HG03432 (cell line): ENCODE results near the gene SPTBN4.
"Not testable (repeated sequence)": the region's sequence is repeated elsewhere in the genome, so short reads cannot be mapped to it uniquely, and the experiment has no call there.

Source experiments
- ATAC-seq: cut with Tn5 transposase; IDR thresholded peaks from one replicate; pipeline ENCODE4 v1.9.1; 2021; ENCODE audit warnings: mild to moderate bottlenecking, moderate library complexity; ENCODE audit not compliant: unreplicated experiment

Gene SPTBN4

DNA sequence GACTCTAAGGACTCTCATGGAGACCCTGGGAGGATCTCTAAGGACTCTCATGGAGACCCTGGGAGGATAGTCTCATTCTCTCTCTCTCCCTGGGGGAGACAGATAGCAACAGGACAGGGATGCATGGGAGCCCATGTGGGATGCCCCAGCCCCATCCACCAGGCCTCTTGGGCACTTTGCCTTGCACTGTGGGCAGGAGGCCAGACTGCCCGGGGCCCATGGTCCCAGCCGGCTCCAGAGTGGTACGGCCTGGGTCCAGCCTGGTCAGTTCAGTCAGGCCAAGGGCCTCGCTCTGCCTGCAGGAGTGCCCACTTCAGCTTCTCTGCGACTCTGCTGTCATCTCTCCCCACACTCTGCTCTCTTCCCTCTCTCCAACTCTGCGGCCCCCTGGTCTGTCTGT lies 61.3 kb downstream of the SPTBN4 start:
- no peak for ATAC-seq

DNA sequence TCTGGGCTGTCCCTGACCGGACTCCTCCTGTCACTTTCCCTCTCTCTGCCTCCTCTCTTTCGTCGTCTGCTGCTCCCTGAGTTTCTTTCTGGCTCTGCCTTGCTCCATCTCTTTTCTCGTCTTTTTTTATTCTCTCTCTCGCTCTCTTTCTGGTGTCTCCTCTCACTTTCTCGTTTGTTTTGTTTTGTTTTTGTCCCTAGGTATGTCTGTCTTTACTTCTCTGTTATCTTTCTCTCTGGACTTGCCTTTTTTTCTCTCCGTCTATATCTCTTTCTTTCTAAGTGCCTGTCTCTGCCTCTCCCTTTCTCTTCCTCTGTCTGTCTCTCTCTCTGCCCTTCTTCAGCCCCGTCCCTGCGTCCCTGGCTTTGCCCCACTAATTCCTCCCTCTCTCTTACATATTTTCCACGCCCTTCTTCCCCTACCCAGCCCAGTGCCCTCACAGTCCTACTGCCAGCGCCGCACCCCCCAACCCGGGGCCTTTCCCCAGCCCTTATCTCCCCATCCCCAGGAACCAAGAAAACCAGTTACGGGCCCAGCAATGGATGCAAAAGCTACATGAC lies 61.8 kb downstream of the SPTBN4 start:
- no peak for ATAC-seq

DNA sequence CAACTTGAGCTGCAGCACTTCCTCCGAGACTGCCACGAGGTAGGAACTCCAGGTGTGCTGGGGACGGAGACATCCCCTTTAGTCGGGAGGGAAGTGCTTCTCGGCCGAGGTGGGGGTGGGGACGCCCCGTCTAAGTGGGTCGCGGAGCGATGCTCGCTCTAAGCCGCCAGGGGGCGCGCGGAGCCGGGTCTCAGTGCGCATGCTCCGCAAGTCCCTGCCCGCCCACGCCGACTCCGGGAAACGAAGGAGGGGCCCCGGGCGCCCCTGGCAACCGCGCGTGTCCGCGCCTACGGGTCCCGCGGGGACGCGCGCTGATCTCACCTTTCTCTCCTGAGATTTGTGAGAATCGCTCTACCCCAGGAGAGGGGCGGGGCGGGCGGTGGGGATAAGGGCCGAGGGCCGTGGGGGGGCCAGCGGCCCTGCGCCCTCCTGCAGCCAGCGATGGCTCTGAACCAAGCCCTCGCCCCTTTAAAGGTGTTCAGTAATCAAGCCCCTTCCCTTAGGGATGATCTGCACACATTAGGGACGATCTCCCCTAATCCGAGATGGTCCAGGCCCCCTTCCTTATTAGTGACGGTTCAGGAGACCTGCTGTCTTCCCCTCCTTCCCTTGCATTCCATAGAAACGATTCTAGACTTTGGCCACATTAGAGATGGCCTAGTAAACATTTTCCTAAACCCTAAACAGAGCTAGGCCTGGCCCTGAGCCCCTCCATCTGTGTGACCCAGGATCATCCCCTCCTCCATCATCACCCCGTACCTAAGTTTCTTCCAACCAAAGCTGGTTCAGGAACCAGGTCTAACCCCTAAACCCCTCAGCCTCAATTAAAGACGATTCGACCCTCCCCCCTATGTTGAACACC lies 62.5 kb downstream of the SPTBN4 start:
- ATAC-seq: peak; percentile 63

DNA sequence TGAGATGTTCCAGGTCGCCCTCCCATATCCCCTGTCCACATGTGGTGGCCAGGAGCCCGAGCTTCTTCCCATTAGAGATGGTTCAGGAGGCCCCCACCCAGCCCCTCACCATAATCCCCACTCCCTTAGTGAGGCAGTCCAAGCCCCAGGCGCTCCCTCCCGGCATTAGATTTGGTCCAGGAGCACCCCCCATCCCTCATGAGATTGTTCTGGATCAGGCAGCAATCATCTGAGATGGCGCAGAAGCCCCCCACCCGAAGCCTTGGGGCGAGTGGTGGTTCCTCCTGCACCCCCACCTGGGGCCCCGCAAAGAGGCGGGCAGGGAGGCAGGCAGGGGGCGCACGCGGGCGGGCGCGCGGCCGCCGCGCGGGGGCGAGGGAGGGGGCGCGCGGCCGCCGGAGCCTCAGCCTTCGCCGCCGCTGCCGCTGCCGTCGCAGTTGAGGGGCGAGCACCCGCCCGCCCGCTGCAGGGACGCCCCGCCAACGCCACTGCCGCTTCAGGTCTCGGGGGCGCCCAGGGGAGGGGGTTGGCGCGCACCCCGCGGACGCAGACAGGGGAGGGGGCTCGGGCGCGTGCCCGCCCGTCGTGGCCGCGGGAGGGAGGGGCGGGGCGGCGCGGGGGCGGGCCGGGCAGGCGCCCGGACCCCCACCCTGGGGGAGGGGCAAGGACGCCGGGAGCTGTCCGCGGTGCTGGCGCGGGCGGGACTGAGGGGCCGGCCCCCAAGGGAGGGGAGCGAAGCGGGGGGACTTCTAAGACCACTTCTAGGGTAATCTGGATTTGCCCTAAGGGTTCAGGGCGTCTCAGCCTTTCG lies 63.5 kb downstream of the SPTBN4 start:
- ATAC-seq: no peak

DNA sequence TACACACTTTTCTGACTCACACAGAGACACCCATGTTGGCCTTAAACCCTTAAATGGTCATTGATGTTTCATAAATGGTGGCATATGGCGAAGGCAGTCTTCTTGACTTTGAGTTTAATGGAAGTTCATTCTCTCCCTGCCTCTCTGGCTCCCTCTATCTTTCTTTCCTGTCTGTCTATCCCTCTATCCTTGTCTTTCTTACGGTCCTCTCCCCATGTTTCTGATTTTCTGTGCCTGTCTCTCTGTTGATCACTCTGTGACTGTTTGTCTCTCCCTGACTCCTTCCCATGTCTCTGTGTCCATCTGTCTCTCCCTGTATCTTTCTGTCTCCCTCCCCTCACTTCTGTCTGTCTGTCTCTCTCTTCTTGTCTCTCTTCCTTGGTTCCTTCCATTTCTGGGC lies 66.7 kb downstream of the SPTBN4 start:
- ATAC-seq: no peak

DNA sequence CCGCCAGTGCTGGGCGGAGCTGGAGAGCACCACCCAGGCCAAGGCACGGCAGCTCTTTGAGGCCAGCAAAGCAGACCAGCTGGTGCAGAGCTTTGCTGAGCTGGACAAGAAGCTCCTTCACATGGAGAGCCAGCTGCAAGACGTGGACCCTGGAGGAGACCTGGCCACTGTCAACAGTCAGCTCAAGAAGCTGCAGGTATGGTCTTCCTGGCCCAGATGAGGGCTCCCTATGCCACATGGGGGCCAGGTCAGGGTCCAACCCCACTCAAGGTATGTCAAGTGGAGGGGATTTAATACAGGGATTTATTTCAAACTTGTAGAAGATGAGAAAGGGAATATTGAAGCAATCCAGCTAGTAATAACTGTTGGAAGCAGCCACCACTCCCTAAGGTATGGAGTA lies 67.3 kb downstream of the SPTBN4 start:
- no peak for ATAC-seq

DNA sequence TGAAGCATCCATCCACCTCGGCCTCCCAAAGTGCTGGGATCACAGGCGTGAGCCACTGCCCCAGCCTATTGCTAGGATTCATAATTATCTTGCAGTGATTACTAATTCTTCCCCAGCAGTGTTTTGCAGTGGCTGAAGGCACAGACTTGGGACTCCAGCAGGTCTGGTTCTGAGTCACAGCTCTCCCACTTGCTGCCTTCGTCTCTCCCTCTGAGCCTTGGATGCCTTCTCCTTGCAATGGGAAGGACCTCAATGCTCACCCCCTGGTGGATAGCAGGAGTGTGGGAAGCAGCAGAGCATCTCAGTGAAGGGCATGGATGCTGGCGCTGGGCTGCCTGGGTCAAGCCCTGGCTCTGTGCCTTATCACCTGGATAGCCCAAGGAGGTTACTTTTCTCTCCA lies 72.3 kb downstream of the SPTBN4 start:
- ATAC-seq: no peak

DNA sequence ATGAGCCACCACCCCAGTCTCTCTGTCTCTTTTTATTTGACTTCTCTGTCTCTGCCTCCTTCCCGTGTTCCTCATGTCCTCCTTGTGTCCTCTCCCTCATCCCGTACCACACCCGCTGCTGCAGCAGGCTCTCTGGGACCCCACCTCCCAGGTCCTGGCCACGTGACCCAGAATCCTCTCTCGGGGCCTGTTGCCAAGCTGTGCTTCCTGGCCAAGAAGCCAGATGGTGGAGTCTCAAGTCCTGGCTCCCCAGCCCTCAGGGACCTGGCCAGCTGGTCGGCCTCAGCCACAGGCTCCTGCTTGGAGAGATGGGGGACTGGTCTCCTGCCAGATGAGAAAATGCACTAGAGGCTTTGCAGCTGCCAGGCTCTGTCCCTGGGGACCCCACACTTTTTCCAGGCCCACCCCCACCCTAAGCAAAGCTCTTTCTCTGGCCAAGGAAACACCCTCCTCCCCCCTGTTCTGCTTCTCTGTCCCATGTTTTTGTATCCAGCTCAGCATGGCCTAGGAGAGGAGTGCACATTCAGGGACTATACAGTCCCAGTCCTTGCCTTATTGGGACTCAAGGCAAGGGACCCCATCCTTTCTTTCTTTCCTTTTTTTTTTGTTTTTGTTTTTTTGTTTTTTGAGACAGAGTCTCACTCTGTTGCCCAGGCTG lies 75.5 kb downstream of the SPTBN4 start:
- ATAC-seq: no peak

DNA sequence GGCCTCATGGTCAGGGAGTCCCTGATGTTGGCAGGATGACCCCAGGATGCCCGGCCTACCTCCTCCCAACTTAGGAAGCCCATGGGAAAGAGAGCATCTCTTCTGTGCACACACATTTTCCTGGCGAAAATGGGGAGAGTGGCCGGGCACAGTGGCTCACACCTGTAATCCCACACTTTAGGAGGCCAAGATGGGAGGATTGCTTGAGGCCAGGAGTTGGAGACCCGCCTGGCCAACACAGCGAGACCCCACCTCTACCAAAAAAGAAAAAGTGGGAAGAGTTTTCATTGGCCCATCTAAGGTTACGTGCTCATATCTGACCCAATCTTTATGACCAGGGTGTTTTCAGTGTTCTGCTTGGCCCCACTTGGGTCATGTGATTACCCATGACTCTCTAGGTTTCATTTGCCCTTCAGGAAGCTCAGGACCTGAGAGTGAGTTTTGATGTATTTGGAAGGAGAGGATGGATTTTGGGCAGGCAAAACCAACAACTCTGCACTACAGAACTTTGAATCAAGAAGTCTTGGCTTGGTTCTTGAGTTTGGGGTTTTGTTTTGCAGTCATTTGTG lies 76.3 kb downstream of the SPTBN4 start:
- ATAC-seq: no peak

DNA sequence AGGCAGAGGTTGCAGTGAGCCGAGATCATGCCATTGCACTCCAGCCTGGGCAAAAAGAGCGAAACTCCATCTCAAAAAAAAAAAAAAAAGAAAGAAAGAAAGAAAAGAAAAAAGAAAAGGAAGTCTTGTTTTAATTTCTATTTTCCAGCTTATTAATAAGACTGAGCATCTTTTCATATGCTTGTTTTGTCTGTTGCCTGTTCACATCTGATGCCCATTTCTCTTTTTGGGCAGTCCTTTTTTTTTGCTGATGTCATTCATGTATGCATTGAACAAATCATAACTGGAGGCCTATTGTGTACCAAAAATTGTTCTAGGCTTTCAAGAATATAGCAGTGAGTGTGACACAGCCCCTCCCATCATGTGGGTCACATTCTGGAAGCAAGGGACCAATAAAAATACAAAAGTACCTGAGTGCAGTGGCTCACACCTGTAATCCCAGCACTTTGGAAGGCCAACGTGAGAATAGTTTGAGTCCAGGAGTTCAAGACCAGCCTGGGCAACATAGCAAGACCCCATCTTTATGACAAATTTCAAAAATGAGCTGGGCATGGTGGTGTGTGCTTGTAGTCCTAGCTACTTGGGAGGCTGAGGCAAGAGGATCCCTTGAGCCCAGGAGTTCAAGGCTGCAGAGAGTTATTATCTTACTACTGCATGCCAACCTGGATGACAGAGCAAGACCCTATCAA lies 79.5 kb downstream of the SPTBN4 start:
- ATAC-seq: not testable (repeated sequence)

DNA sequence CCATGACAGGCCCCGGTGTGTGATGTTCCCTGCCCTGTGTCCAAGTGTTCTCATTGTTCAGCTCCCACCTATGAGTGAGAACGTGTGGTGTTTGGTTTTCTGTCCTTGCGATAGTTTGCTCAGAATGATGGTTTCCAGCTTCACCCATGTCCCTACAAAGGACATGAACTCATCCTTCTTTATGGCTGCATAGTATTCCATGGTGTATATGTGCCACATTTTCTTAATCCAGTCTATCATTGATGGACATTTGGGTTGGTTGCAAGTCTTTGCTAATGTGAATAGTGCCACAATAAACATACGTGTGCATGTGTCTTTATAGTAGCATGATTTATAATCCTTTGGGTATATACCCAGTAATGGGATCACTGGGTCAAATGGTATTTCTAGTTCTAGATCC lies 80.4 kb downstream of the SPTBN4 start:
- ATAC-seq: not testable (repeated sequence)

DNA sequence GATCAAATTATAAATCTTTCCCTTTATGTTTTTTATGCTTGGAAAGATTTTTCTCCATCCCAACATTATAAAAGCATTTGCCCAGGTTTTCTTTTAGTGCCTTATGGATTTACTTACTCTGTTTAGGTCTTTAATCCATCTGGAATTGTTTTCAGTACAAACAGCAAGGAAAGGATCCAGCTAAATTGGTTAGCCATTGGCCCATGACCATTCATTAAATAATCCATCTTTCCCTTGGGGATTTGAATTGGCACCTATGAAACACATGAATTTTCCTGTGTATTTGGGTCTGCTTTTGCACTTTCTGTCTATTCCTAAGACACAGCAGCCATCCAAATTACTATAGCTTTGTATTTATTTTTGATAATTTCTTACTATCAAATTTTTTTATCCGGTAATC lies 81.0 kb downstream of the SPTBN4 start:
- no peak for ATAC-seq

DNA sequence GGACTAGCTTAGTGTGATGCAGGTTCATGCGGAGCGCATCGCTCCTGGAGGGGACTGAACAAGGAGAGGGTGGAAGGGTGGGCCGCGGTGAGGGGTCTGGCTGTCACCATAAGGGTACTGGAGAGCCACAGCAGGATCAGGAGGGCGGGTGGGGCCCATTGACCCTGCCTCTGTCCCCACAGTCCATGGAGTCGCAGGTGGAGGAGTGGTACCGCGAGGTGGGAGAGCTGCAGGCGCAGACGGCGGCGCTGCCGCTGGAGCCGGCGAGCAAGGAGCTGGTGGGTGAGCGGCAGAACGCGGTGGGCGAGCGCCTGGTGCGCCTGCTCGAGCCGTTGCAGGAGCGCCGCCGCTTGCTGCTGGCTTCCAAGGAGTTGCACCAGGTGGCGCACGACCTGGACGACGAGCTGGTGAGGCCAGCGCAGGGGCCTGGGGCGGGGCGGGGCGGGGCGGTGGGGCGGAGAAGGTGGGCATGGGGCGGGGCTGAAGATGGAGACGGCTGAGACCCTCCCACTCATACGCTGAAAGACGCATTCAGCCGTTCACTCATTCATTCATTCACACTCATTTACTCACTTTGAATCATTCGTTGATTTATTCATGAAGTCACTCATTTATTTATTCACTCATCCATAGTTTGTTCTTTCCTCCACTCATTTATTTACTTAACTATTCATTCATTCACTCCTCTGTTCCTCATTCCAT lies 82.4 kb downstream of the SPTBN4 start:
- ATAC-seq: no peak

DNA sequence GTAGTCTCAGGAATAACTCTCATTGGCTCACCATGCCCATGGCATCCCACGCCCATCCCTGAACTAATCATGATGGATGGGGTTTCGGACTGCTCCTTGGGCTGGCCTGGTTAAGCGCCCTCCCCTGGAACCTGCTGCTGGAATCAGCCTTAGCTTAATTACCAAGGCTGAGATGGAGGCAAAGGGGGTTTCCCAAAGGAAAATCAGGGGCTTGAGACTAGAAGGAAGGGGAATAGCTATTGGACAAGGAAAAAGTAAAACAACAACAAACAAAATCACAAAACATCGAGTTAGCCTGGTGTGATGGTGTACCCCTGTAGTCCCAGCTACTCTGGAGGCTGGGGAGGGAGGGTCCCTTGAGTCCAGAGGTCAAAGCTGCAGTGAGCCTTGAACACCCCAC lies 84.2 kb downstream of the SPTBN4 start:
- no peak for ATAC-seq

DNA sequence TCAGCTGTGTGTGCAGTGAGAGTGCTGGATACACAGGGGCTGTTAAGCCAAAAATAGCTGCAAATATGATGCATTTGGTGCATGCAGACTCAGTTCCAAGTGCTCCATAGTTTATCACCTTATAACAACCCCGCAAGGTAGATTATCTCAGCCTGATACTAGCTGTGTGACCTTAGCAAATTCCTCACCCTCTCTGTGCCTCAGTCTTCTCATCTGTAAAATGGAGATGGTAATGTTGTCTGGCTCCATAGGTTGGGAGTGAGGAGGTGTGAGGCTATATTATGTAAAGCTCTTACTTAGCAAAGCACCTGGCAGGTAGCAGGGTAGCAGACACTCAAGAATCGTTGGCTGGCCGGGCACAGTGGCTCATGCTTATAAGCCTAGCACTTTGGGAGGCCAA lies 86.0 kb downstream of the SPTBN4 start:
- no peak for ATAC-seq

DNA sequence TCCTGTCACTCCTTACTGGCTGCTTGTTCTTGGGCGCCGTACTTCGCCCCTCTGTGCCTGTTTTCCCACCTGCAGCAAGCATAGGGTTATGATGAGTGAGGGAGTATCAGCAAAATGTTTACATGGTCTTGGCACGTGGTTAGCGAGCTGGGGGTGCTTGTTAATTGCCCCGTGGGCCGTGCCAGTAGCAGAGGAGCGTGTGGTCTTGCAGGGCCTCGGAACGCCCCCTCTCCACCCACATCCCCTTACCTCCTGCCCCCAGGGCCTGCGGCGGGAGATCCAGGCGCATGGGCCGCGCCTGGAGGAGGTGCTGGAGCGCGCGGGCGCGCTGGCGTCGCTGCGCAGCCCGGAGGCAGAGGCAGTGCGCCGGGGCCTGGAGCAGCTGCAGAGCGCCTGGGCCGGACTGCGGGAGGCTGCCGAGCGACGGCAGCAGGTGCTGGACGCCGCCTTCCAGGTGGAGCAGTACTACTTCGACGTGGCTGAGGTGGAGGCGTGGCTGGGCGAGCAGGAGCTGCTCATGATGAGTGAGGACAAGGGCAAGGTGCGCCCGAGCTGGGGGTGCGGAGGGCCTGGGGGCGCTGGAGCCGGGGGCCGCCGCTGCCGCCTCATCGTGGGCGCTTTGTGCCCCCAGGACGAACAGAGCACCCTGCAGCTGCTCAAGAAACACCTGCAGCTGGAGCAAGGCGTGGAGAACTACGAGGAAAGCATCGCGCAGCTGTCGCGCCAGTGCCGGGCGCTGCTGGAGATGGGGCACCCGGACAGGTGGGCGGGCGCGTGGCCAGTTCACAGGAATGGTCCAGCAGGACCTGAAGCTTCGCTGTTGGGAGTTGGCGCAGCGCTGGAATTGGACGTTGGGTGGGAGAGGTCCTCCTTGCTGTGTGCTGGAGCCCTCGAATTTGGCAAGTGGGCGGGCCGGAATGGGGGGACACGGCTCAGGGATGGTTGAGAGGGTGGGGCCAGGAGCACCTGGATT lies 87.4 kb downstream of the SPTBN4 start:
- ATAC-seq: no peak

DNA sequence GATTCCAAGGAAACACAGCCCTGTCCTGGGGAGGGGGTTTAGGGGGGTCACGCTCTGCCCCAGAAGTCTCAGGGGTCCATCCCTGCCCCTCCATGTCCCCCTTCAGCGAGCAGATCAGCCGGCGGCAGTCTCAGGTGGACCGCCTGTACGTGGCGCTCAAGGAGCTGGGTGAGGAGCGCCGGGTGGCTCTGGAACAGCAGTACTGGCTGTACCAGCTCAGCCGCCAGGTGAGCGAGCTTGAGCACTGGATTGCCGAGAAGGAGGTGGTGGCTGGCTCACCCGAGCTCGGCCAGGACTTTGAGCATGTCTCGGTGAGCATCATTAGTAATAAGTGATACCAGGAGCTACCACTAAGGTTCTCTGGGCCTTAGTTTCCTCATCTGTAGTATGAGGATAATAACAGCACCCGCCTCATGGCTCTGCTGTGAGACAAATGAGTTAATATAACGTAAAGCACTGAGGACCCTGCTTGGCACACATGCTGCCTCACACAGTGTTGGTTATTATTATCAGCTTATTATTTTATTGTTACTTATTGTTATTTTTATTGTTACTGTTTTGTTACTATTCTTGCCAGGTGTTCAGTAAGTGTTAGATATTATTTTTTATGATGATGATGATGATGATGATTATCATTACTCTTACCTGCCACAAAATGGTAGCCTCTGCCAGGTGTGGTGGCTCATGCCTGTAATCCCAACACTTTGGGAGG lies 89.3 kb downstream of the SPTBN4 start:
- ATAC-seq: no peak

DNA sequence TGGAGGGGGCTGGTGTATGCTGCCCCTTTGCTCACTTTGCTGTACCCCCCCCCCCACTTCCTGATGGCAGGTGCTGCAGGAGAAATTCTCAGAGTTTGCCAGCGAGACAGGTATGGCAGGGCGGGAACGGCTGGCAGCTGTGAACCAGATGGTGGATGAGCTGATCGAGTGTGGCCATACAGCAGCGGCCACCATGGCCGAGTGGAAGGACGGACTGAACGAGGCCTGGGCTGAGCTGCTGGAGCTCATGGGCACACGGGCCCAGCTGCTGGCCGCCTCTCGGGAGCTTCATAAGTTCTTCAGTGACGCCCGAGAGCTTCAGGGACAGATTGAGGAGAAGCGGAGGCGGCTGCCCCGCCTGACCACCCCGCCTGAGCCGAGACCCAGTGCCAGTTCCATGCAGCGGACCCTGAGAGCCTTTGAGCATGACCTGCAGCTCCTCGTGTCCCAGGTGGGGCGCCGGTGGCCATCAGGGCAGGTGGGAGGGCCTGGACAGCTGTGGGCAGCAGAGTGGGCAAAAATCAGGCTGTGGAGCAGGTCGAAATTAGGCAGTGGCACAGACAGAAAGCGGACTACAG lies 90.2 kb downstream of the SPTBN4 start:
- ATAC-seq: no peak
